ENCODE measurements around the gene PARVA. TPM values are rescaled to one million over a fixed set of nuclear protein-coding genes. Genes with fewer than 3 reads are reported as not detected.

The PARVA gene
- total RNA-seq, 4 donors from 2014 or later = 52.9 to 188 (median 66.5) TPM

DNA sequence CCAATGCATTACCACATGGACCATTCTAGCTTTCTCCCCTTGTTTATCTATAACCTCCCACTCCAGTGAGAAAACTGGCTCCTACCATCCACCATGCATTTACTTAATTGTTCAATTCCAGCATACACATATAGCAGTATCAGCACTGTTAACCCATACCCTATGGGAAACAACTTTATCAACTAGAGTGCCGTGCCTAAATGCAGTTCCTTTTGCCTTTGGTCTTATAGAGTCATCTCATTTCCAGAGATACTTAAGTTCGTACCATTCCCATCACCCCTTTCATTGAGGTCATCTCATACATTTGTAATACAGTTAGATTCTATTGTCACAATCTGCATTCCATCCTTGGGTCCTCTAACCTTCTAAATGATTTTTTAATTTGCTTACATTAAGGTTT, 86.9 kb downstream of the PARVA start:
- intact Hi-C loops (cut with DNase I; ENCODE audit: low total_unique reads) = no loop called here
- no peak for DNase-seq
- H3K27ac ChIP-seq = no peak overlapping the region
- H3K36me3 ChIP-seq = no peaks in the 10 kb centered on the region
- H3K4me3 ChIP-seq = no peak overlapping the region
- no peaks in the 10 kb centered on the region for H3K4me1 ChIP-seq
- no peaks in the 10 kb centered on the region for H3K27me3 ChIP-seq
- H3K9me3 ChIP-seq = no peaks in the 10 kb centered on the region
- no peak for TF ChIP-seq POLR2A (IDR thresholded peaks at IDR 0.05)
- no peak for TF ChIP-seq CTCF (IDR thresholded peaks at IDR 0.05)

- Histone ChIP-seq H3K27ac (no peak overlapping the region), H3K27me3 (no peaks in the 10 kb centered on the region), H3K4me1 (no peaks in the 10 kb centered on the region), H3K36me3 (no peaks in the 10 kb centered on the region), H3K4me3 (no peak overlapping the region), H3K9me3 (no peaks in the 10 kb centered on the region)
- peak in 1 of 2 donors; percentile 6 for DNase-seq
- intact Hi-C loops (cut with DNase I; ENCODE audit: low total_unique reads) = no loop called here
- TF ChIP-seq POLR2A (IDR thresholded peaks at IDR 0.05) (no peak), CTCF (IDR thresholded peaks at IDR 0.05) (no peak)
These were observed 88.0 kb downstream of the PARVA start for GRCh38 chr11:12465332-12465731.

GRCh38 chr11:12467610-12468009, 90.2 kb downstream of the PARVA start:
- no peaks in the 10 kb centered on the region for H3K4me1 ChIP-seq

GRCh38 chr11:12469451-12469850, 92.1 kb downstream of the PARVA start:
- H3K4me3 ChIP-seq = peak overlapping the region in 1 of 2 donors; percentile 0
- no peaks in the 10 kb centered on the region for H3K27me3 ChIP-seq
- H3K36me3 ChIP-seq = no peaks in the 10 kb centered on the region
- peak overlapping the region; percentile 58 to 70 for H3K27ac ChIP-seq
- TF ChIP-seq CTCF (IDR thresholded peaks at IDR 0.05) = no peak
- TF ChIP-seq POLR2A (IDR thresholded peaks at IDR 0.05) = no peak
- H3K4me1 ChIP-seq = no peaks in the 10 kb centered on the region
- no peak for DNase-seq
- intact Hi-C loops (cut with DNase I; ENCODE audit: low total_unique reads) = no loop called here
- no peaks in the 10 kb centered on the region for H3K9me3 ChIP-seq

More at GRCh38 chr11:12467610-12468009, 90.2 kb downstream of the PARVA start:
- DNase-seq = no peak
- peak overlapping the region in 1 of 2 donors; percentile 16 for H3K27ac ChIP-seq
- no peaks in the 10 kb centered on the region for H3K27me3 ChIP-seq
- no peak overlapping the region for H3K4me3 ChIP-seq
- H3K36me3 ChIP-seq = no peaks in the 10 kb centered on the region
- H3K9me3 ChIP-seq = no peaks in the 10 kb centered on the region
- no peak for TF ChIP-seq CTCF (IDR thresholded peaks at IDR 0.05)
- TF ChIP-seq POLR2A (IDR thresholded peaks at IDR 0.05) = no peak
- intact Hi-C loops (cut with DNase I; ENCODE audit: low total_unique reads) = no loop called here

DNA sequence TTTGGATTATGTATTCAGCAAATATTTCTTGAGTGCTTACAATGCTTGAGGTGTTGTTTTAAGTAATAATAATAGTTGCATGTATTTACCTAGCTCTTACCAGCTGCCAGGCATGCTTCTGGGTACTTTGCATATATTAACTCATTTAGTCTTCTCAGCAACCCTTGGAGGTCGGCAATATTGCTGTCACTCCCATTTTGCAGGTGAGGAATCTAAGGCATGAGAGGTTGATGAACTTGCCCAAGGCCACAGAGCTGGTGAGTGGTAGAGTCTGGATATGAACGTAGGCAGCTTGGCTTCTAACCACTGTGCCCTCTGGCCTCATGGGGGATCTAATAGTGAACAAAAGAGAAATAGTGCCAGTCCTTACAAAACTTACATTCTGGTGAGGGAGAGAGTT, 92.9 kb downstream of the PARVA start:
- H3K27ac ChIP-seq = peak overlapping the region; percentile 58 to 70
- no peak for TF ChIP-seq POLR2A (IDR thresholded peaks at IDR 0.05)
- no peak for TF ChIP-seq CTCF (IDR thresholded peaks at IDR 0.05)
- no peaks in the 10 kb centered on the region for H3K4me1 ChIP-seq
- H3K4me3 ChIP-seq = no peak overlapping the region
- no peak for DNase-seq
- H3K27me3 ChIP-seq = no peaks in the 10 kb centered on the region
- H3K9me3 ChIP-seq = no peaks in the 10 kb centered on the region
- H3K36me3 ChIP-seq = no peaks in the 10 kb centered on the region
- intact Hi-C loops (cut with DNase I; ENCODE audit: low total_unique reads) = no loop called here
